NK-92 (cell line): ENCODE results near the gene SLC22A7.

Source experiments
- DNase-seq: peaks from one replicate; lab custom pipeline; 2025; ENCODE audit not compliant: unreplicated experiment; lab: John Stamatoyannopoulos, UW

Gene SLC22A7

GRCh38 chr6:43297644-43298564, at the start of gene SLC22A7:
Gene SLC22A7, plus strand, starts transcription at chr6:43298260. Its CDS starts 99 bp downstream, at chr6:43298359.
- DNase-seq = no peak

- no peak for DNase-seq
These were observed 49.3 kb upstream of the SLC22A7 start for GRCh38 chr6:43248791-43249190.

- no peak for DNase-seq
These were observed 47.1 kb upstream of the SLC22A7 start for GRCh38 chr6:43250992-43251373.

GRCh38 chr6:43253401-43253800, 44.7 kb upstream of the SLC22A7 start:
- DNase-seq = no peak

GRCh38 chr6:43254138-43254817, 43.8 kb upstream of the SLC22A7 start:
- DNase-seq = no peak

GRCh38 chr6:43254846-43255245, 43.2 kb upstream of the SLC22A7 start:
- DNase-seq = no peak

- no peak for DNase-seq
These were observed 42.5 kb upstream of the SLC22A7 start for GRCh38 chr6:43255408-43256054.

GRCh38 chr6:43256670-43257366, 41.2 kb upstream of the SLC22A7 start:
- no peak for DNase-seq

- no peak for DNase-seq
These were observed 40.5 kb upstream of the SLC22A7 start for GRCh38 chr6:43257367-43258145.

GRCh38 chr6:43258180-43258579, 39.9 kb upstream of the SLC22A7 start:
- no peak for DNase-seq

- no peak for DNase-seq
These were observed 39.0 kb upstream of the SLC22A7 start for GRCh38 chr6:43258807-43259686.

GRCh38 chr6:43260791-43261190, 37.3 kb upstream of the SLC22A7 start:
- no peak for DNase-seq

GRCh38 chr6:43261198-43261597, 36.9 kb upstream of the SLC22A7 start:
- DNase-seq = no peak

GRCh38 chr6:43262000-43262779, 35.9 kb upstream of the SLC22A7 start:
- no peak for DNase-seq

- DNase-seq = no peak
These were observed 35.2 kb upstream of the SLC22A7 start for GRCh38 chr6:43262780-43263313.

- DNase-seq = no peak
These were observed 34.5 kb upstream of the SLC22A7 start for GRCh38 chr6:43263314-43264178.

- DNase-seq = no peak
These were observed 33.4 kb upstream of the SLC22A7 start for GRCh38 chr6:43264599-43265145.
